HG02763 (cell line): ENCODE results near the gene ORAI3.
A peak's percentile ranks its signal among the peaks of the same experiment; 100 is the strongest.

Experiments
- ATAC-seq: cut with Tn5 transposase; IDR thresholded peaks from one replicate; pipeline ENCODE4 v1.9.1; 2021; ENCODE audit warnings: mild to moderate bottlenecking, moderate library complexity; ENCODE audit not compliant: unreplicated experiment

ORAI3 gene

GRCh38 chr16:30946671-30947540, 2.0 kb upstream of the ORAI3 start:
- ATAC-seq = no peak

GRCh38 chr16:30947541-30947858, 1.4 kb upstream of the ORAI3 start:
- ATAC-seq = no peak

- ATAC-seq = peak; percentile 2
Measured at GRCh38 chr16:30947859-30948666, 805 bp upstream of the ORAI3 start.

GRCh38 chr16:30949650-30950515, 1.0 kb downstream of the ORAI3 start:
- peak; percentile 48 for ATAC-seq

- no peak for ATAC-seq
Measured at GRCh38 chr16:30950516-30951065, 1.7 kb downstream of the ORAI3 start.

- no peak for ATAC-seq
Measured at GRCh38 chr16:30951193-30951592, 2.3 kb downstream of the ORAI3 start.

GRCh38 chr16:30951750-30952149, 2.9 kb downstream of the ORAI3 start:
- ATAC-seq = no peak

GRCh38 chr16:30953111-30953510, 4.2 kb downstream of the ORAI3 start:
- no peak for ATAC-seq

GRCh38 chr16:30953511-30954124, 4.8 kb downstream of the ORAI3 start:
- no peak for ATAC-seq

GRCh38 chr16:30954993-30955392, 6.1 kb downstream of the ORAI3 start:
- ATAC-seq = no peak

GRCh38 chr16:30956601-30957455, 8.0 kb downstream of the ORAI3 start:
- peak; percentile 41 for ATAC-seq

GRCh38 chr16:30957456-30958174, 8.7 kb downstream of the ORAI3 start, which contains the start of gene SETD1A:
SETD1A (plus strand) TSS chr16:30957754; CDS start chr16:30958732, 978 bp downstream.
- ATAC-seq = peak; percentile 72

GRCh38 chr16:30958175-30959079, 9.6 kb downstream of the ORAI3 start:
- peak; percentile 23 for ATAC-seq

- no peak for ATAC-seq
Measured at GRCh38 chr16:30961384-30961783, 12.5 kb downstream of the ORAI3 start.

- no peak for ATAC-seq
Measured at GRCh38 chr16:30963925-30964511, 15.2 kb downstream of the ORAI3 start.

GRCh38 chr16:30964574-30965226, 15.8 kb downstream of the ORAI3 start:
- ATAC-seq = no peak

GRCh38 chr16:30965436-30965835, 16.6 kb downstream of the ORAI3 start:
- no peak for ATAC-seq
